Measurements from ENCODE around the gene AIRE.
"Not testable (repeated sequence)": the region's sequence is repeated elsewhere in the genome, so short reads cannot be mapped to it uniquely, and the experiment has no call there.

Gene AIRE

GRCh38 chr21:44267655-44268142 lies 18.0 kb upstream of the AIRE start:
- no peak for DNase-seq

DNA sequence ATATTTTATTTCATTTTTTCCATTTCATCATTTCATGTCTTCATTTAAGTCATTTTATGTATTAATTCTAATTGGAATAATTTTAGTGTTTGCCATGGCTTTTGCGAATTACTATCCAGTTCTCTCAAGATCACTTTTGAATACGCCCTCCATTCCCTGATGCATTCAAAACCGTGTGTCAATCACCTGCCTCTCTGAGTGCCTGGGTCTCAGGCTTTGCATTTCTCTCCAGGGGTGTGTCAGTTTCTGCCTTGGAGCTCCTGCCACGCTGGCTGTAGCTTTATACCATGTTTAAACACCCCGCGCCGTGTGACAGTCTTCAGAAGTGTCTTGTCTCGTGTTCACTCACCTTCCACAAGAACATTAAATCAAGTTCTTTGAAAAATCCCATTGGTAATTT lies 16.6 kb upstream of the AIRE start:
- no peak for DNase-seq

DNA sequence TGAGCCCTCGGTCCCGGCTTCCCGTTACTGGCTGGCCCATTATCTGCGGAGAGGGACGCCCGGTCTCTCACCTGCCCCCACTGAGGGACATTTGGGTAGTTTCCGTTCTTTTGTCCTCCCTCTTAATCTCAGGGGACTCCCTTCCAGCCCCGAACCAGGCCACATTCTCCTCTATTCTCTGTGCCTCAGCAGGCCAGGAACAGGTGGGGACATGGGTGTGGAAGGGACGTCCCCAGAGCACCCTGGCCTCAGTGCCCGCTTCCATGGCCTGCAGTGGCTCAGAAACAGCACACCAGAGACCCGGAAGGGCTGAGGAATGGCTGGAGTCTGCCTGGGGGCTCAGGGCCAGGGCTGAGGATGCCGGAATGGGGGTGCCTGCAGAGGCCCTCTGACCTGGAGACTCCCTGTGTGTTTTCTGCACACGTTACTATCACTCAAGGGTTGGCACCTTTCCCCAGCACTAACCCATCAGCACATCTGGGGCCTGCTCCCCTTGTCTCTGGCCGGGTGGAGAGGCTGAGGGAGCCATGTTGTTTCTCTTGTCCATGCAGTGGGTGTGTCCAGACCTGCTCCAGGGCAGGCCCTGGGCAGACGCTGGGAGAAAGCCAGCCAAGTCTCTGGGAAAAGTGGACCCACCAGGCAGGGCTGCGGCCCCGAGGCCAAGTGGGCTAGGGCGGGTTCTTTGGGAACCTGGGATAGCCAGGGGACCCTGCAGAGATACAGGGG lies 14.0 kb upstream of the AIRE start:
- no peak for DNase-seq

- DNase-seq, result no peak
Measured at GRCh38 chr21:44272284-44272858, 13.3 kb upstream of the AIRE start.

DNA sequence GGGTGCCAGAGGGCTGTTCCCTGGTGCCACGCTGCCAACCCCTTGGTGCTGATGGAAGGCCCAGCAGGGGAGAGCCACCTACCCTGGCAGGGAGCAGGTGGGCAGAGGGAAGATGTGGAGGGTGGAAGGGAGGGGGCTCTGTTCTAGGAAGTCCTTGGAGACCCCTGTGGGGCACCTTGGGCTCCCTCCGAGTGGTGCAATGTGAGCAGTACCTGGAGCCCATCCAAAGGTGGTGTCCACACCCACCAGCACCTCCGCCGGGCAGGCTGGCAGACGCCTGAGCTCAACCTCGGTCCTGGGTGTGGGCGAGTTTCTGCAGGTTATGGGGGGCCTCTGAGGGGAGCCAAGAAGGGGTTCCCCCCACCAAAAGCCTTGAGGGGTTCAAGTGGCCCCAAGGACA lies 12.6 kb upstream of the AIRE start:
- DNase-seq, result no peak

DNA sequence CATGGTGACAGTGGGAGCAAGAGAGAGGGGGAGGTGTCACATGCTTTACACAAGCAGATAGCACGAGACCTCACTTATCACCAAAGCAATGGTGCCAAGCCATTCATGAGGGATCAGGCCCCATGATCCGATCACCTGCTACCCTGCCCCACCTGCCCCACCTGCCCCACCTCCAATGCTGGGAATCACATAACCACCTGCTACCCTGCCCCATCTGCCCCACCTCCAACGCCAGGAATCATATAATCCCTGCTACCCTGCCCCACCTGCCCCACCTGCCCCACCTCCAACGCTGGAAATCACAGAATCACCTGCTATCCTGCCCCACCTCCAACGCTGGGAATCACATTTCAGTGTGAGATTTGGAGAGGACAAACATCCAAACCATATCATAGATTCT lies 10.6 kb upstream of the AIRE start:
- DNase-seq, result no peak

DNA sequence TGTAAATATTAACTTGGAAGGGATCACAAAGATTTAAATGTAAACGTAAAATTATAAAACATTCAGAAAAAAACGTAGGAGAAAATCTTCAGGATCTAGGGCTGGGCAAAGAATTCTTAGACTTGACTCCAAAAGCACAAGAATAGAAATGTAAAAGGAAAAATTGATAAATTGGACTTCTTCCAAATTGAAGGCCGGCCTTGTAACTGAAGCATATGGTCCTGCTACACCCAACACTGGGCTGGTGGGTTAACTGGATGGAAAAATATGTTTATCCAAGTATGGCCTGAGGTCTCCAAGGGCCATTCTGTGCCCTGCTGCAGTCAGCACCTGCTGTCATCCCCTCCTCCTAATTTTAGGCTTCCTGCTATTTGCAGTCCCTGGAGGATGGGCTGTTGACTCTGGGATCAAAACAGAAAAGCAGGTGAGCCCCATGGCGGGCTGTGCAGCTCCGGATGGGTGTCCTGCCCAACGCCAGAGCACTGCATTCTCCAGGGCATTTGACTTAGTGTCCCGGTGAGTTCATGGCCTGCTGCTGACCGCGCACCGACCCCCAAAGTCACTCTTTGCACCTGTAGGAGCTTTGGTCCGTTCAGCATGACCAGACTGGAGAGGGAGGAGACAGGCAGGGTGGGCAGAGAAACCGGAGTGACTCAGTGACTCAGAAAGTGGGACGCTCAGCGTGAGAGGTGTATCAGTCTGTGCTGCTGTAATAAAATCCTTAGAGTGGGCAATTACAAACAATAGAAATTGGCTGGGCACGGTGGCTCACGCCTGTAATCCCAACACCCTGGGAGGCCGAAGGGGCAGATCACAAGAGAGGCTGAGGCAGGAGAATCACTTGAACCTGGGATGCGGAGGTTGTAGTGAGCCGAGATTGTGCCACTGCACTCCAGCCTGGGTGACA lies 6.1 kb upstream of the AIRE start:
- DNase-seq, result no peak

DNA sequence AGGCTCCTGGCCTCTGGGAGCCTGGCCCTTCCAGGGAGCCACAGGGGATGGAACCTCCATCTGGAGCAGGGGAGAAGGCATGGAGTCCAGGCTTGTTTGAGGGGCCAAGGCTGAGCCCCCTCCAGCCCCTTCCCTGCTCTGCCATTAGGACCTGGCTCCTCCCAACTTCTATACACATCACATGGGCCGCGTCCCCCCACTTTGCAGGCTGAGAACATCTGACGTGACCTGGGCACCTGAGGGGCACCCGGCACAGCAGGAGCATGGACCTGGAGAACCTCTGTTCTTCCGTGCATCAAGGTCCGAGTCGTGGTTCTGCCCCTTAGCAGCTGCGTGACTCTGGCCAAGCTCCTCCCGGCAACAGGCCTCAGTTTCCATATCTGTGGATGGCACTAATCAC lies 3.9 kb upstream of the AIRE start:
- DNase-seq, result no peak

DNA sequence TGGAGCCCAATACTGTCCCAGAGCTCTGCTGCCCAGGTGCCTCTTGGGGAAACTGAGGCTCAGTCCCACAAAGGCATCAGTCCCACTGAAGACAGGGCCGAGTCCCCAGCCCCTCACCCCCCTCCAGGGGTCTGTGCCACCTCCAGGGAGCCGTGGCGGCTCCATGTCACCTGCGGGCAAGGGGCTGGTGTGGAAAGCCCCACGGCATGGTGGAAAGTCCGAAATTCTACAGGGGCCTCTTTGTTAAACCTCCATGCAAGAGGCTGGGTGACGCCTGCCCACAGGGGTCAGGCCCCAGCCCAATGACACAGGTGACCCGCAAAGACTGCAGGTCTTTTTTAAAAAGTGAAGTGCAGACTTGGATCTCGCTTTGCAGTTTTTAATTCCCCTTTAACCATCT lies 3.3 kb upstream of the AIRE start:
- no peak for DNase-seq

- not testable (repeated sequence) for DNase-seq
Measured at GRCh38 chr21:44283211-44283785, 2.4 kb upstream of the AIRE start.

- DNase-seq, result no peak
Measured at GRCh38 chr21:44283948-44284347, 1.7 kb upstream of the AIRE start.

- no peak for DNase-seq
Measured at GRCh38 chr21:44286086-44286715, 525 bp downstream of the AIRE start.

- DNase-seq, result no peak
Measured at GRCh38 chr21:44286716-44287632, 1.3 kb downstream of the AIRE start.

DNA sequence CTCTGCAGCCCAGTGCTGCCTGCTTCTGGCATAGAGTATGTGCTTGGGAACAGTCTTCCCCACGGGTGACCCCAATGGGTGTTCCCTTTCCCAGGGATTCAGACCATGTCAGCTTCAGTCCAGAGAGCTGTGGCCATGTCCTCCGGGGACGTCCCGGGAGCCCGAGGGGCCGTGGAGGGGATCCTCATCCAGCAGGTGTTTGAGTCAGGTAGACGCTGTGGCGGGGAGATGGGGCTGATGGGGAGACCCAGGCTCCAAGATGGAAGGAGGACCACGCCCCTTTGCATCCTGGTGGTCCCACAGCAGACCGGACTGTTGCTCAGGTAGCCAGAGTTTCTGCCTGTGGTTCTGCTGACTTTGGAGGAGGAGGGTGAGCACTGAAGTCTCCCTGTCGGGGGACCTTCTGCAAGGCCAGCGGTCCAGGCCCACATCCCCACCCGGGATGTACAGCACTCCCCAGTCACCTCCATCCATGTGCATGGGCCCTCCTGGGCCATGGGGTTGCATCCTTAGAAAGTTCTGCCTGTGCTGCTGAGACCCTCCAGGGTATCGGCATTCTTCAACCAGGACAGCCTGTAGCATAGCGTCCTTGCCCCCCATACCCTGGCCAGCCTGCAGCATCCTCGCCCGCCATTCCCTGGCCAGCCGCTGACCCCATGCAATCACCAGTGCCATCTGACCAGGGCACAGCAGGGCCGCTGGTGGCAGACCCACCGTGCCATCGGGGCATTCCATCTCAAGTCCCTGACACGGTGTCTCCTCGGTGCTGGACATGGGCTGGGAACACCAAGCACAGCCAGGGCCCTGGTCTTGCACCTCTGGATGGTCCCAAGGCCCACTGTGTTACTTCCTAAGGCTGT lies 2.8 kb downstream of the AIRE start:
- no peak for DNase-seq

DNA sequence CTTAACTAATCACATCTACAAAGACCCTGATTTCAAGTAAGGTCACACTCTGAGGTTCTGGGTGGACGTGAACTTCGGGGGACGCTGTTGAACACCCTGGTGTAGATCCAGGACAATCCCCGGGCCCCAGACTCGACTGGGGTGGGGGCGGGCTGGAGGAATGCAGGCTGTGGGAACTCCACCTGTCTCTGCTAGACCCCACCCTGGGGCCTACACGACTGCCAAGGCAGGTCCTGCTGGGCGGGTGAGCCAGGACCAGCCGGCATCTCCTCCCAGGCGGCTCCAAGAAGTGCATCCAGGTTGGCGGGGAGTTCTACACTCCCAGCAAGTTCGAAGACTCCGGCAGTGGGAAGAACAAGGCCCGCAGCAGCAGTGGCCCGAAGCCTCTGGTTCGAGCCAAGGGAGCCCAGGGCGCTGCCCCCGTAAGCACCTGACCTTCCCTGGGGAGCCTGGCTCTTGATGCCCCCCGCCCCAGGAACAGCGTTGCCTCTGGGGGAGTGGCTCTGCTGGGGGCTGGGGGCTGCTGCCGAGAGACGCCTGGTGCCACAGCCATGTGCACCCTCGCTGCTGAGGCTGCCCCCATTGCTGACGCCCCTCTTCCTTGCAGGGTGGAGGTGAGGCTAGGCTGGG lies 3.8 kb downstream of the AIRE start:
- DNase-seq, result no peak

DNA sequence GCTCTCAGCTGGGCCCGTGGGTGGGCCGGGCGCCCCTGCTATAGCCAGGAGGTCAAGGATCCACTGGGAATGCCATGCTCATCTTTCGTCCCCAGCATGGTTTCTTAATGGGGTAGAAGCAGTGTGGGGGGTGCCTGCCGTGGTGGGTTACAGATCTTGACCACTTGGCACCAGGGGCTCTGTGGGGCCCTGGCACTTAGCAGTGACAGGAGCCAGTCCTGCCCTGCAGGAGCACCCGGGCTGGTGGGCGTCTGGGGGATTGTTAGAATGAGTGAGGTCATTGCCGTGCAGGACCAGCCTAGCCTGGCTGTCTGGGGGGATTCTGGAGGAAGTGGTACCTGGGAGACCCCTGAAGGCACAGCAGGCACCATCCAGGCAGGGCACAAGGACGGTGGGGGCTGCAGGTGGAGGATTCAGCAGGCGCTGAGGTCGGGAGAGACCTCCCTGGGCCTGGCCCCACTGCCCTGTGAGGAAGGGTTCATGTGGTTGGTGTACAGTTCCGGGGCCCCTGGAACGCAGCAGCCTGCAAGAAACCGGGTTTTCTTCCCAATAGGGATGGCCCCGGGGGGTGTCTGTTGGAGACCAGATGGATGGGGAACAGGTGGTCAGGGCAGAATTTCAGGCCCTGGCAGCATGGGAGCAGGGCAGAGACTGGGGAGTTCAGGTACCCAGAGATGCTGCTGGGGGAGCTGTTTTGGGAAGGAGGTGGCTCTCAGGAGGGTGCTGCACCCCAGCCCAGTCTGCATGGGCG lies 4.8 kb downstream of the AIRE start:
- DNase-seq, result no peak

DNA sequence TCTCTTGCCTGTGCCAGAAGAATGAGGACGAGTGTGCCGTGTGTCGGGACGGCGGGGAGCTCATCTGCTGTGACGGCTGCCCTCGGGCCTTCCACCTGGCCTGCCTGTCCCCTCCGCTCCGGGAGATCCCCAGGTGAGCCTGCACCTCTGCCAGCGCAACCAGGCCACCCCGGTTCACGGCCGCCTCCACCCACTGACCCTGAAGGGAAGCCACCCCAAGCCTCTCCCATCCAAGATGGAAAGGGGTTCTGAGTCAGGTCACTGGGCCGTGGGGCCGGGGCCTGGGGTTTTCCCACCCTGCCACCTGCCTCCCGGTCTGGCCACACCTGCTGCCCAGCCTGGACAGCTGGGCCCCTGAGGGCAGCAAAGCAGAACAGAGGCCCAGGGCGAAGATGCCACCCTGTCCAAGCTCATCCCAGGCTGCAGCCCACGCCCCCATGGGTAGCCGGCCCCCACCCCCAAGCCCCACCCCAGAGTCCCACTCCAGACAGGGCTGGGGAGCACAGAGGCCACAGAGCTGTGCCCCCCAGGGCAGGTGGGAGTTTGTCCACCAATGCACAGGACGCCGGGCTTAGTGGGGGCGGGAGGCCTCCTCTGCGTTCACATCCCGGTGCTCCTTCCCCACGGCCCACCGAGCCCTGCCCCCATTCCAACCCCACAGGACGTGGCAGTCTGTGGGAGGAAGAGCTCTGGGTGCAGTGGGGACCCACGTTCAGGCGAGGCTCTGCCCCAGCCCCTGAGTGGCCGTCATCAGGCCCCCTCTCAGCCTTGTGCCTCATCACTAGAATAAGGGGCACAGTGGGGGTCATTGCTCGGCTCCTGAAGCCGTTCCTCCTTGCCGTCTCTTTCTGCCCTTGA lies 5.6 kb downstream of the AIRE start:
- DNase-seq, result no peak
